ENCODE results near the gene C10orf62.
"Not testable (repeated sequence)": the region's sequence is repeated elsewhere in the genome, so short reads cannot be mapped to it uniquely, and the experiment has no call there.

The C10orf62 gene

GRCh38 chr10:97635577-97635976 lies 46.1 kb downstream of the C10orf62 start:
- H3K4me3 ChIP-seq (ENCODE audit: low read depth, low read length): no peak overlapping the region
- no peak for DNase-seq (ENCODE audit: low read depth)
- no peak for TF ChIP-seq CTCF (IDR thresholded peaks at IDR 0.05; ENCODE audit: low read depth, low read length, missing control alignments)

GRCh38 chr10:97639090-97639489 lies 49.6 kb downstream of the C10orf62 start:
- not testable (repeated sequence) for DNase-seq (ENCODE audit: low read depth); H3K4me3 ChIP-seq (ENCODE audit: low read depth, low read length)

GRCh38 chr10:97640174-97640867 lies 50.8 kb downstream of the C10orf62 start, which contains the start of gene PI4K2A:
Gene PI4K2A, plus strand, starts transcription at chr10:97640671. Its CDS starts 72 bp downstream, at chr10:97640743.
- peak; percentile 98 for DNase-seq (ENCODE audit: low read depth)

More at GRCh38 chr10:97640174-97640867, 50.8 kb downstream of the C10orf62 start, which contains the start of gene PI4K2A:
- no peak for TF ChIP-seq CTCF (IDR thresholded peaks at IDR 0.05; ENCODE audit: low read depth, low read length, missing control alignments)
- peak within 1 kb of the TSS; percentile 79 for H3K4me3 ChIP-seq (ENCODE audit: low read depth, low read length)
